Naive thymus-derived CD4-positive, alpha-beta T cell (primary cell): Measurements from ENCODE around the gene GPATCH1. TPM values are rescaled to one million over a fixed set of nuclear protein-coding genes. Genes with fewer than 3 reads are reported as not detected.
"Not testable (repeated sequence)": the region's sequence is repeated elsewhere in the genome, so short reads cannot be mapped to it uniquely, and the experiment has no call there.

ENCODE experiments used
- ATAC-seq: fragments of 150-1000 bp; cut with Tn5 transposase; 2 replicates; pipeline ENCODE4 v1.10.0; 2021; ENCODE audit warnings: mild to moderate bottlenecking, moderate library complexity
- CTCF ChIA-PET: fragments of 350-600 bp; sonication (Branson Sonifier 250); formaldehyde crosslinking; loops from one replicate; lab custom pipeline; 2021; ENCODE audit warnings: antibody characterized with exemption; lab: Charles Lee
- POLR2A ChIA-PET: fragments of 350-600 bp; sonication (Branson Sonifier 250); formaldehyde crosslinking; loops from one replicate; lab custom pipeline; 2021; ENCODE audit warnings: antibody characterized with exemption, inconsistent platforms; lab: Charles Lee
- DNase-seq, 9 donors: peaks; one replicate each; pipeline versions ENCODE4 v3.0.0 to v3.0.0-alpha.2; 2020 to 2022; ENCODE audit warnings: mixed read lengths in 1 of 9
- H3K27ac ChIP-seq: one replicate; pipeline ENCODE4 v1.7.0; 2013; ENCODE audit warnings: mild to moderate bottlenecking, low read depth, low read length, moderate library complexity
- H3K27me3 ChIP-seq, 2 donors: one replicate each; pipeline ENCODE4 v1.7.0; 2013; ENCODE audit warnings: low read length in 2 of 2, mild to moderate bottlenecking in 2 of 2, moderate library complexity in 2 of 2; ENCODE audit not compliant: control insufficient read depth in 2 of 2, insufficient read depth in 2 of 2
- H3K36me3 ChIP-seq, 3 experiments: 1 replicate in 2 of 3; 2 replicates in 1 of 3; pipeline ENCODE4 v1.7.0; 2013; ENCODE audit warnings: low read length in 3 of 3, mild to moderate bottlenecking in 3 of 3, moderate library complexity in 1 of 3; ENCODE audit not compliant: insufficient read depth in 3 of 3, control insufficient read depth in 2 of 3
- H3K4me1 ChIP-seq, 2 donors: one replicate each; pipeline ENCODE4 v1.7.0; 2013; ENCODE audit warnings: low read length in 2 of 2, mild to moderate bottlenecking in 2 of 2, moderate library complexity in 1 of 2; ENCODE audit not compliant: control insufficient read depth in 2 of 2, insufficient read depth in 2 of 2
- H3K4me3 ChIP-seq: 2 replicates; pipeline ENCODE4 v1.7.0; 2013; ENCODE audit warnings: mild to moderate bottlenecking, low read length
- H3K9me3 ChIP-seq, 3 experiments: 1 replicate in 2 of 3; 2 replicates in 1 of 3; pipeline ENCODE4 v1.7.0; 2013; ENCODE audit warnings: low read length in 3 of 3; ENCODE audit not compliant: control insufficient read depth in 2 of 3
- H3K27ac Mint-ChIP-seq, 9 donors: one replicate each; pipeline ENCODE4 v1.8.0; 2020 to 2022; ENCODE audit warnings: mixed read lengths in 9 of 9, mild to moderate bottlenecking in 8 of 9, moderate library complexity in 5 of 9, inconsistent platforms in 2 of 9
- H3K27me3 Mint-ChIP-seq, 5 donors: one replicate each; pipeline ENCODE4 v1.8.0; 2021 to 2022; ENCODE audit warnings: mixed read lengths in 5 of 5, mild to moderate bottlenecking in 1 of 5
- H3K36me3 Mint-ChIP-seq, 5 donors: one replicate each; pipeline ENCODE4 v1.8.0; 2020 to 2022; ENCODE audit warnings: mixed read lengths in 5 of 5, mild to moderate bottlenecking in 3 of 5, inconsistent platforms in 1 of 5
- H3K4me1 Mint-ChIP-seq, 7 donors: one replicate each; pipeline ENCODE4 v1.8.0; 2020 to 2022; ENCODE audit warnings: mixed read lengths in 7 of 7, mild to moderate bottlenecking in 3 of 7, inconsistent platforms in 1 of 7
- H3K4me3 Mint-ChIP-seq, 10 donors: one replicate each; pipeline ENCODE4 v1.8.0; 2020 to 2022; ENCODE audit warnings: mild to moderate bottlenecking in 10 of 10, mixed read lengths in 10 of 10, moderate library complexity in 6 of 10, inconsistent platforms in 2 of 10
- H3K9me3 Mint-ChIP-seq, 11 donors: one replicate each; pipeline ENCODE4 v1.8.0; 2020 to 2022; ENCODE audit warnings: mixed read lengths in 11 of 11, mild to moderate bottlenecking in 4 of 11, inconsistent platforms in 1 of 11, moderate library complexity in 1 of 11
- intact Hi-C, 2 donors: fragments of 100-400 bp; cut with micrococcal nuclease; formaldehyde crosslinking; loops; one replicate each; pipeline ENCODE4 v1.15.1; 2023
- polyA plus RNA-seq, 2 donors: library from polyadenylated mRNA; unstranded; fragments of 300-500 nt; fragmentation: Illumina TruSeq; gene quantifications; one replicate each; pipeline ENCODE4 v1.2.3, GENCODE V29; 2021
- total RNA-seq, 6 experiments: library from RNA in 5 of 6; stranded (reverse) in 5 of 6; gene quantifications; 1 replicate in 5 of 6; 2 replicates in 1 of 6; pipeline ENCODE4 v1.2.3 and lab custom pipeline; 2021 to 2026

GPATCH1 gene
- total and polyA plus RNA-seq, 7 experiments from 2014 or later: 4.6 to 20.0 (median 11.8) TPM

DNA sequence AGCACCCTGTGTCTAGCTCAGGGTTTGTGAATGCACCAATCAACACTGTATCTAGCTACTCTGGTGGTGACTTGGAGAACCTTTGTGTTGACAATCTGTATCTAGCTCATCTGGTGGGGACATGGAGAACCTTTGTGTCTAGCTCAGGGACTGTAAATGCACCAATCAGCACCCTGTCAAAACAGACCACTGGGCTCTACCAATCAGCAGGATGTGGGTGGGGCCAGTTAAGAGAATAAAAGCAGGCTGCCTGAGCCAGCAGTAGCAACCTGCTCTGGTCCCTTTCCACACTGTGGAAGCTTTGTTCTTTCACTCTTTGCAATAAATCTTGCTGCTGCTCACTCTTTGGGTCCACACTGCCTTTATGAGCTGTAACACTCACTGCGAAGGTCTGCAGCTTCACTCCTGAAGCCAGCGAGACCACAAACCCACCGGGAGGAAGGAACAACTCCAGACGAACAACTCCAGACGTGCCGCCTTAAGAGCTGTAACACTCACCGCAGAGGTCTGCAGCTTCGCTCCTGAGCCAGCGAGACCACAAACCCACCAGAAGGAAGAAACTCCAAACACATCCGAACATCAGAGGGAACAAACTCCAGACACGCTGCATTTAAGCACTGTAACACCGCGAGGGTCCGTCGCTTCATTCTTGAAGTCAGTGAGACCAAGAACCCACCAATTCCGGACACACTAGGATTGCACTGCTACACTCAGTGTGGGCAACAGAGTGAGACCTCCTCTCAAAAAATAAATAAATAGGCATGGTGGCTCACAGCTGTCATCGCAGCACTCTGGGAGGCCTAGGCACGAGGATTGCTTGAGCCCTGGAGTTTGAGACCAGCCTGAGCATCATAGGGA lies 43.6 kb upstream of the GPATCH1 start:
- peaks cover 7 to 15% (median 9%) of the 10 kb centered on the region in 7 donors for H3K4me1 Mint-ChIP-seq

DNA sequence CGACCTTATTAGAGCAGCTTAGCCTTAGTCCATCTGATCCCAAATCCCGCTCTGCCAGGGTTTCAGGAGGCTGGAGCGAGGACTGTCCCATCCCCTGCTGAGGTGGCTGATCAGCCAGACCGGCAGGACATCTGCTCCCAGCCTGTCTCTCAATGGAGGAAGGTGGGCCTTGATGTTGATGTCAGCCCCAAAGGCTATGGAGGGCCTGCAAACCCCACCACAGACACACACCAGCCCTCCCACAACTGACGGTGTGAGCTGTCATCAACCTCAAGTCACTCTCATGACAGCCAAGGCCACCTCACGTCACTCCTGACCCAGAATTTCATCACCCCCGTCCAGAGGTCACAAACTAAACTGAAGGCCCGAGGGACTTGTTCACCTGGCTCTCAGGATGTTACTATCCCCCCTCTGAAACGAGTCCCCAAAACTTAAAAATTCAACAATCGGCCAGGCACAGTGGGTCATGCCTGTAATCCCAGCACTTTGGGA lies 41.8 kb upstream of the GPATCH1 start:
- intact Hi-C loops: no loop called here
- peak overlapping the region in 1 of 9 donors; percentile 28 for H3K27ac Mint-ChIP-seq
- H3K4me3 Mint-ChIP-seq: peak overlapping the region in 4 of 10 donors; percentile 5 to 41 (median 30)
- Histone ChIP-seq H3K27me3 (no peaks in the 10 kb centered on the region), H3K36me3 (no peaks in the 10 kb centered on the region), H3K27ac (no peak overlapping the region), H3K9me3 (no peaks in the 10 kb centered on the region), H3K4me1 (peaks cover 0 to 8% of the 10 kb centered on the region in 2 donors), H3K4me3 (no peak overlapping the region)
- peaks cover 0 to 3% (median 0%) of the 10 kb centered on the region in 11 donors for H3K9me3 Mint-ChIP-seq
- H3K36me3 Mint-ChIP-seq: peaks cover 0 to 4% (median 0%) of the 10 kb centered on the region in 5 donors
- H3K4me1 Mint-ChIP-seq: peaks cover 7 to 15% (median 9%) of the 10 kb centered on the region in 7 donors
- DNase-seq: no peak
- no peaks in the 10 kb centered on the region for H3K27me3 Mint-ChIP-seq
- no peak for ATAC-seq
- POLR2A ChIA-PET: no interaction called here
- CTCF ChIA-PET: no interaction called here

More for the DNA sequence above, 43.6 kb upstream of the GPATCH1 start:
- Mint-ChIP-seq H3K4me3 (peak overlapping the region; percentile 75 to 92 (median 84)), H3K27ac (peak overlapping the region; percentile 62 to 92 (median 84))
- CTCF ChIA-PET, H3K9me3 ChIP-seq, H3K36me3 Mint-ChIP-seq, H3K27me3 ChIP-seq, H3K9me3 Mint-ChIP-seq, intact Hi-C loops, POLR2A ChIA-PET, H3K27me3 Mint-ChIP-seq, ATAC-seq, H3K36me3 ChIP-seq, H3K4me1 ChIP-seq: not testable (repeated sequence)
- Histone ChIP-seq H3K27ac (peak overlapping the region; percentile 53), H3K4me3 (peak overlapping the region; percentile 30)
- peak in 5 of 9 donors; percentile 21 to 34 (median 25) for DNase-seq

GRCh38 chr19:33039815-33040214 lies 41.2 kb upstream of the GPATCH1 start:
- no peak overlapping the region for H3K27ac Mint-ChIP-seq
- no peak overlapping the region for H3K27ac ChIP-seq
- H3K9me3 Mint-ChIP-seq: peaks cover 0 to 3% (median 0%) of the 10 kb centered on the region in 11 donors
- peaks cover 0 to 8% of the 10 kb centered on the region in 2 donors for H3K4me1 ChIP-seq
- POLR2A ChIA-PET: no interaction called here
- intact Hi-C loops: no loop called here
- peaks cover 7 to 15% (median 9%) of the 10 kb centered on the region in 7 donors for H3K4me1 Mint-ChIP-seq
- no peak overlapping the region for H3K4me3 ChIP-seq
- DNase-seq (no peak), ATAC-seq (no peak)
- no peaks in the 10 kb centered on the region for H3K27me3 ChIP-seq
- H3K36me3 ChIP-seq: no peaks in the 10 kb centered on the region
- peaks cover 0 to 4% (median 0%) of the 10 kb centered on the region in 5 donors for H3K36me3 Mint-ChIP-seq
- H3K4me3 Mint-ChIP-seq: peak overlapping the region in 2 of 10 donors; percentile 11 to 30
- H3K27me3 Mint-ChIP-seq: no peaks in the 10 kb centered on the region
- no peaks in the 10 kb centered on the region for H3K9me3 ChIP-seq
- CTCF ChIA-PET: no interaction called here

- Histone ChIP-seq H3K27me3 (no peaks in the 10 kb centered on the region), H3K36me3 (no peaks in the 10 kb centered on the region), H3K27ac (no peak overlapping the region), H3K9me3 (no peaks in the 10 kb centered on the region), H3K4me1 (peaks cover 0 to 8% of the 10 kb centered on the region in 2 donors), H3K4me3 (no peak overlapping the region)
- intact Hi-C loops: no loop called here
- H3K4me3 Mint-ChIP-seq: no peak overlapping the region
- H3K27ac Mint-ChIP-seq: peak overlapping the region in 1 of 9 donors; percentile 1
- ATAC-seq (no peak), DNase-seq (no peak)
- CTCF ChIA-PET: no interaction called here
- H3K4me1 Mint-ChIP-seq: peaks cover 7 to 15% (median 9%) of the 10 kb centered on the region in 7 donors
- POLR2A ChIA-PET: no interaction called here
- no peaks in the 10 kb centered on the region for H3K27me3 Mint-ChIP-seq
- H3K9me3 Mint-ChIP-seq: peaks cover 0 to 3% (median 0%) of the 10 kb centered on the region in 11 donors
- peaks cover 0 to 4% (median 0%) of the 10 kb centered on the region in 5 donors for H3K36me3 Mint-ChIP-seq
Measured at GRCh38 chr19:33040994-33041827, 39.8 kb upstream of the GPATCH1 start.

- POLR2A ChIA-PET: not testable (repeated sequence)
Measured at GRCh38 chr19:33041828-33042160, 39.2 kb upstream of the GPATCH1 start.

GRCh38 chr19:33047422-33047821 lies 33.6 kb upstream of the GPATCH1 start:
- ChIA-PET CTCF (interaction anchor here (0.6 kb wide), 1 partner anchor 537 kb away, joined by 3 read pairs; no protein-coding TSS in a partner anchor), POLR2A (no interaction called here)
- intact Hi-C loops: no loop called here
- ATAC-seq (no peak), DNase-seq (no peak)
- Histone ChIP-seq H3K4me3 (no peak overlapping the region), H3K36me3 (no peaks in the 10 kb centered on the region), H3K27me3 (no peaks in the 10 kb centered on the region), H3K27ac (no peak overlapping the region), H3K9me3 (no peaks in the 10 kb centered on the region), H3K4me1 (no peaks in the 10 kb centered on the region)
- Mint-ChIP-seq H3K27ac (no peak overlapping the region), H3K27me3 (no peaks in the 10 kb centered on the region), H3K4me3 (no peak overlapping the region), H3K9me3 (peaks cover 0 to 1% (median 0%) of the 10 kb centered on the region in 11 donors), H3K4me1 (no peaks in the 10 kb centered on the region), H3K36me3 (no peaks in the 10 kb centered on the region)

More at GRCh38 chr19:33041828-33042160, 39.2 kb upstream of the GPATCH1 start:
- H3K36me3 ChIP-seq, H3K4me1 ChIP-seq, intact Hi-C loops, H3K4me3 Mint-ChIP-seq, ATAC-seq, H3K9me3 Mint-ChIP-seq, H3K27me3 Mint-ChIP-seq, H3K27ac ChIP-seq, CTCF ChIA-PET, DNase-seq, H3K4me3 ChIP-seq, H3K9me3 ChIP-seq, H3K27ac Mint-ChIP-seq, H3K36me3 Mint-ChIP-seq, H3K27me3 ChIP-seq: not testable (repeated sequence)
- peaks cover 7 to 15% (median 9%) of the 10 kb centered on the region in 7 donors for H3K4me1 Mint-ChIP-seq
